GM18909 (cell line): ENCODE measurements around the gene TXNRD2.
"Not testable (repeated sequence)": the region's sequence is repeated elsewhere in the genome, so short reads cannot be mapped to it uniquely, and the experiment has no call there.

Experiments
- ATAC-seq: cut with Tn5 transposase; IDR thresholded peaks from one replicate; pipeline ENCODE4 v1.9.1; 2021; ENCODE audit warnings: mild to moderate bottlenecking; ENCODE audit not compliant: unreplicated experiment, poor library complexity

TXNRD2 gene

DNA sequence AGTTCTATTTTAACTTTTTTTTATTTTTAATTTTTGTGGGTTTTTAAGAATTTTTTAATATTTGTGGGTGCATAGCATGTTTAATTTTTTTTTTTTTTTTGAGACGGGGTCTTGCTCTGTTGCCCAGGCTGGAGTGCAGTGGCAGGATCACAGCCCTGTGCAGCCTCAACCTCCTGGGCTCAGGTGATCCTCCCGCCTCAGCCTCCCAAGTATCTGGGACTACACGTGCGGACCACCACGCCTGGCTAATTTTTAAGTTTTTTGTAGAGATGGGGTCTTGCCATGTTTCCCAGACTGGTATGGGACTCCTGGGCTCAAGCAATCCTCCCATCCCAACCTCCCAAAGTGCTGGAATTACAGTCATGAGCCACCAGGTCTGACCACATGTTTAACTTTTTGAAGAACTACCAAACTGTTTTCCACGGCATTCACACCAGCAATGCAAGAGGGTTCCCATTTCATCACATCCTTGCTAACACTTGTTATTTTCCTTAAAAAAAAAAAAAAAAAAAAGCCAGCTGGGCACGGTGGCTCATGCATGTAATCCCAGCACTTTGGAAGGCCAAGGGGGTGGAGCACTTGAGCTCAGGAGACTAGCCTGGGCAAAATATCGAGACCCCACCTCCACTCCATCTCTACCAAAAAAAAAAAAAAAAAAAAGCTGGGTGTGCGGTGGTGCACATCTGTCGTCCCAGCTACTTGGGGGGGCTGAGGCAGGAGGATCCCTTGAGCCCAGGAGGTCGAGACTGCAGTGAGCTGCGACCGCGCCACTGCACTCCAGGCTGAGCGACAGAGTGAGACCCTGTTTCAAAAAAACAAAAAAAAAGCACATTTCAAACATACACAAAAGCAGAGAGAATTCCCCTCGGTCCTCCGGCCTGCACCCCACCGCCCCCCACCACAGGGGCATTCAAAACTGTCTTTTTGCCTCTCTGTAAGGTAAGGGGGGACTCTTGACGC, 16.7 kb upstream of the TXNRD2 start:
- no peak for ATAC-seq

DNA sequence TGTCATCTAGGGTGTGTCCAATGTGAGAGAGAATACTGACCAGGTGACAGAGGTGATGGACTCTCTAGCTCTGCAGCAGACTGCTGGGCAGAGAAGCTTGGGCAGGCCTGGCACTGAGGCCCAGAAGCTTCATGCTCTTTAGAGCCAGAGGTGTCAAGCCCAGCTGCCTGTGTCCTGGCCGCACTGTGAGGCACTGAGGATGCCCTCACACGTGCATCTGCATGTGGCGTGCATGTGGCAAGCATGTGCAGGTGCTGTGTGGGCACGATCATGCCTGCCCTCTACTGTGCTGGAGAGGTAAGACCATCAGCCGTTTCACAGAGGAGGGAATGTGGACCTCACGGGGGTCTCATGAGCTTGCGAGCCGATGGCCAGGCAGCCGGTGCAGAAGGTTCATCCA, 15.8 kb upstream of the TXNRD2 start:
- no peak for ATAC-seq

DNA sequence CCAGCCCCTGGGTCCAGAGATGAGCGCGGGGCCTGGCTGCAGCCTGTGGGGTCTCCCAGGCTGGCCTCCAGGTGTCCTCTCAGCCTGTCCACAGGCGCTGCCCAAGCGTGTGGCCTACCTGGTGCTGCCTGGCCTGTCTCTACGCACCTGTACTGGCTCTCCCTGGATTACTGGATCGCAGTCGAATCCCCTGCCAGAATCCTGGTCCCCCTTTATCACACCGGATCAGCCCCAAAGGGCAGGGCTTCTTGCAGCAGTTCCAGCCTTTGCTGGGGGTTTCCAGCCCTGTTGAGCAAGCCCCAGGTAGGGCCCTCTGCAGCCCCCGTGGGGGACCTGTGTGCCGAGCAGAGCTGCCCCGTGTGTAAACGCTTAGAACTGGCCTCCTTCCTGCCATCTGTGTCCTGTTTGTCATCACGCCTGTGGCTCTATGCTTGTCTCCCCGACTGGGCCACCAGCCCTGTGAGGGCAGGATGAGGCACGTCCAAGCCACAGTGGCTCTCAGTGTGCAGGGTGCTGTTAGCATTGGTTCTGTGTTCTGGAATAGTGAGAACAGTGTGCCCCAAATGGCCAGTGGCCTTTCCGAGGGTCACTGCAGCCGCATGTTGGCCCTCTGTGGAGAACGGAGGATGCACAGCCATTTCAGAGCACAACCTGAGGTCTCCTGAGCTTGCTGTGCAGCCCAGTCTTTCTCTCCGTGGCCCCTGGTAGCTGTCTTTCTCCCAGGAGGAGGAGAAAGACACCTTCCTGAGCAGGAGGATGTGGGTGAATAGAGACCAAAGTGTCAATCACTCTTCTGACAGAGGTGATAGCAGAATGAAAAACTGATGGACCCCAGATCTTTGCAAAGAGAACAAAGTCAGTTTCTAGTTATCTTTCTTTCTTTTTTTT, 13.9 kb upstream of the TXNRD2 start:
- no peak for ATAC-seq

DNA sequence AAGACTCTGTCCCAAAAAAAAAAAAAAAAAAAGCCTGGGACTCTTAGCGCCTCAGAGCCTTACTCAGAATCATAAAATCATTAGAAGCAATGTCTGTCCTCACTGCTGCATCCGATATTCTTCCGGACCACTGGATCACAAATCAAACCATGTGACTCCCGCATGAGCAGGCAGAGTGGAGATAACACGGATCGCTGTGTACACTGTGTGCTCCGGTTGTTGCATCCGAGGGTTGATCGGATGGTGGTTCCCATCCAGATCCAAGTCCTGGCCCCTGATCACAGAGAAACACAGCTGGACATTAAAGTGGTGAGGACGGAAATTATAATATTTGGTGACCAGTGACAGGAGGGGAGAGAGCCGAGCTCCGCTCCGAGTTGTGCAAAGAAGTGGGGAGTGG, 9.7 kb upstream of the TXNRD2 start:
- no peak for ATAC-seq

- no peak for ATAC-seq
Observed at GRCh38 chr22:19948057-19948760, 6.6 kb upstream of the TXNRD2 start.

DNA sequence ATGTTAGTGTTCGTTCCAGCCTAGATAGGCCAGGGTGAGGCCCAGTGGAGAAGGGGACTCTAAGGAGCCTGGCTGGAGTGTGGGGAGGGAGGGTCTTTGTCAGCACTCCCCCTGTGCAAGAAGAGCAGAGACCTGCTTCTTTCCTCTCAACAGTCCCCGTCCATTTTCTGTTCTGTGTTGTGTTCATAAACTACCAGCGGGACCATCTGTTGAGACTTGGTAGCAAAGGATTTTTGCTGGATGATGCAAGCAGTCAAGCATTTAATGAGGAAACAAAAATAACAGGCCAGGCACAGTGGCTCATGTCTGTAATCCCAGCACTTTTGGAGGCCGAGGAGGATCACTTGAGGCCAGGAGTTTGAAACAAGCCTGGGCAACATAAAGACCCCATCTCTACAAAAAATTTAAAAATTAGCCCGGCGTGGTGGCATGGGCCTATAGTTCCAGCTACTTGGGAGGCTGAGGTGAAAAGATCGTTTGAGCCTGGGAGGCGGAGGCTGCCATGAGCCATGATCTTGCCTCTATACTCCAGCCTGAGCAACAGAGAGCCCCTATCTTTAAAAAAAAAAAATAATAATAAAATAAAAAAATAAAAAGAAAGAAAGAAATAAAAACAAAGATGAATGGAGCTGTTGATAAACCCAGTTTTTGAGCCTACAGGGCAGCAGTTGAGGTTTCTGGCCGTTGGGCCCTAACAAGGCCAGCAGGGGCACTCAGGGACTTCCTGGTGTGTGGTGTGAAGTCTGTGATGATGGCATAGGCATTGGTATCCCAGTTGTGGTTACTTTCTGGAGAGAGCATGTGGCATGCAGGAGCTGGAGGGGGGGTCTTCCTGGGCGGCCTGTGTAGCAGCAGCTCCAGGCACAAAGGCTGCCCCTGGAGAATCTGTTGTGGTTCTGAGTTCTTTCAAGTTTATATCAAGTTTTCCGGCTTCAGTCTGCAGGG, 1.7 kb upstream of the TXNRD2 start:
- ATAC-seq = no peak

- ATAC-seq = no peak
Observed at GRCh38 chr22:19942157-19943081, 801 bp upstream of the TXNRD2 start.

- peak; percentile 12 for ATAC-seq
Observed at GRCh38 chr22:19940536-19941364, 868 bp downstream of the TXNRD2 start.

DNA sequence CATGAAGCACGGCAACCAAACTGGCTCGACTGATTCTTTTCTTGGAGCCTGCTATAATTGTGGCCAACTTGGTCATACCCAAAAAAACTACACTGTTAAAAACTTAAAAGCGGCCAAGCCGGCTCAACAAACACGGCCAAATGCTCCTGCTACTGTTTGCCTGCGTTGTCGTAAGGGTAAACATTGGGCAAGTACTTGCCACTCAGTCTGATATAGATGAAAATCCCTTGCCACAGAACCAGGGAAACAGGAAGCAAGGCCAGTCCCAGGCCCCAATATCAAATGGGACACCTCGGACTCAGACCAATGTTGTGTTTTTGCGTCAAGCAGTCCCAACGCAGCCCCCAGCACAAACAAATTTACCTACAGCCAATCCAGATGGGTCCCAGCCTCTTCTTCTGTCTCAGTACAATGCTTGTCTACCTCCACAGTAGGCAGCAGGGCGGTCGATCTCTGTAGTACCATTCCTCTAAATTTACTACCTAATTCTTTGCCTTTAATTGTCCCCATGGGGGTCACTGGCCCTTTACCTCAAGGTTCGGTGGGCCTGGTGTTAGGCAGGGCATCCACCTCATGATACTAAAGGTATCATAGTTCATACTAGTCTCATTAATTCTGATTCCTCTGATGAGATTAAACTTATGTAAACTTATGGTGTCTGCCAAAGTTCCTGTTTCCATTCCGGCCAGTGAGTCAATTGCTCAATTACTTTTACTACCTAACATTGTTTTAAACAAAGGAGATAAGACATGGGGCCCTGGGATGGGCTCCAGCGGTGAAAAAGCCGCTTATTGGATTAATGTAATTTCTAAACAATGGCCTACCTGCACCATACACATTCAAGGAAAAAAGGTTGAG, 3.8 kb downstream of the TXNRD2 start:
- ATAC-seq = no peak

DNA sequence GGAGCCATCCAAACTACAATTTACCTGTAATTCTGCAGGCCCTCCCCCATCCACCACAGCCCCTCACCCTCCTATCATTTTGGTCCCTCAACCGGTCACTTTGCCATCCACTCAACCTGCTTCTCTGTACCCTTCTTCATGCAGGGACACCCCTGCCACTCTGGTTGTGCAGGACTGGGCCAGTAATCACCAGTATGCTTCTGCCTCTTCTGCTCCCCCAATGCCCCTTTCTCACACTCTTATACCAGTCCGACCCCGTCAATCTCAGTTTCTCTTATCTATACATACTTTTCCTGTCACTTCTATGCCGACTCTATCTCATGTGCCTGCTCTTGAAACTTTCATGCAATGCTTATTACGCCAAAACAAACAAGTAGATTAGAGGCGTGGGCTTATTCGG, 5.1 kb downstream of the TXNRD2 start:
- ATAC-seq = no peak

DNA sequence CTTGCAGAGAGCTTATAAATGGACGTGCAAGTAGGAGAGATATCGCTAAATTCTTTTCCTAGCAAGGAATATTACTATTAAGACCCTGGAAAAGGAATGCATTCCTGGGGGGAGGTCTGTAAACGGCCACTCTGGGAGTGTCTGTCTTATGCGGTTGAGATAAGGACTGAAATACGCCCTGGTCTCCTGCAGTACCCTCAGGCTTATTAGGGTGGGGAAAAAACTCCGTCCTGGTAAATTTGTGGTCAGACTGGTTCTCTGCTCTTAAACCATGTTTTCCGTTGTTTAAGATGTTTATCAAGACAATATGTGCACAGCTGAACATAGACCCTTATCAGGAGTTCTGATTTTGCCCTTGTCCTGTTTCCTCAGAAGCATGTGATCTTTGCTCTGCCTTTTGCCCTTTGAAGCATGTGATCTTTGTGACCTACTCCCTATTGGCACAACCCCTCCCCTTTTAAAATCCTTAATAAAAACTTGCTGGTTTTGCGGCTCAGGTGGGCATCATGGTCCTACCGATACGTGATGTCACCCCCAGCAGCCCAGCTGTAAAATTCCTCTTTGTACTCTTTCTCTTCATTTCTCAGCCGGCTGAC, 6.4 kb downstream of the TXNRD2 start:
- not testable (repeated sequence) for ATAC-seq

DNA sequence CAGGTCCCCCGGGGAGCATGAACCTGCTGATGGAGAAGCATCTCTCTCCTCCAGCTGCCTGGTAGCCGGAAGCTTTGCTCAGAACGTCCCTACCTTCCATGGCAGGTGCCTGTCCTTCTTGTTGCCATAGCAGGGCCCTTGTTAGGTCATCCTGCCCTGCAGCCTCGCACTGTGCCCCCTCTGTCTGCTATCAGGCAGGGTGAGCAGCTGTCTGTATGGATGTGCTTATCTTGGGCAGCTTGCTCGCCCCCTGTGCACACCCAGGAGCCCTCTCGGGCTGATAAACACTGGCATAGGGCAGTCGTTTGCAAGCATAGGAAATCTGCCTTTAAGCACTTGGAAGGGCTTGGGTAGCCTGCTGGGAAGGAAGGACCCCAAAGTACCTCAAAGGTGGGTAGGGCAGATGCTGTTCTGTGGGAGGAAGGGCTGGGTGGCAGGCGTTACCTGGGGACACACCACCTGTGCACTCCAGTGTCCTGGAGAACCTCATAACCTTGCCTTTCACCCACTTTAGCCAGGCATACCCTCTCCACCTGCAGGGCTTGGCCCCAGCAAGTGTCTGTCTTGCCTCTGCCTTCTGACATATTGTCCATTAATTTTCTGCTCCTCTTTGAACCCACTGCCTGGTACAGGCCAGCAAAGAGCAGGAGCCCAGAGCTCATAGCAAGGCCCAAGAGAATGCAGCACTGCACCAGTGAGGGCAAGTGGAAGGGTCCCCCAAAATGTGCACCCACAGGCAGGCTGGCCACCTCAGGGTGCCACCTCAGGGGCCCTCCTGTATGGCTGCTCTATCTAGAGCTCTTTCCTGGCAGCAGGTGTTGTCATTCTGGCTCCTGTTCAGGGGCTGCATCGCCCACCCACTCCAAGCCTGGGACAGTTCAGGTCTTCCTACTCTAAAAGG, 8.0 kb downstream of the TXNRD2 start:
- ATAC-seq = no peak

DNA sequence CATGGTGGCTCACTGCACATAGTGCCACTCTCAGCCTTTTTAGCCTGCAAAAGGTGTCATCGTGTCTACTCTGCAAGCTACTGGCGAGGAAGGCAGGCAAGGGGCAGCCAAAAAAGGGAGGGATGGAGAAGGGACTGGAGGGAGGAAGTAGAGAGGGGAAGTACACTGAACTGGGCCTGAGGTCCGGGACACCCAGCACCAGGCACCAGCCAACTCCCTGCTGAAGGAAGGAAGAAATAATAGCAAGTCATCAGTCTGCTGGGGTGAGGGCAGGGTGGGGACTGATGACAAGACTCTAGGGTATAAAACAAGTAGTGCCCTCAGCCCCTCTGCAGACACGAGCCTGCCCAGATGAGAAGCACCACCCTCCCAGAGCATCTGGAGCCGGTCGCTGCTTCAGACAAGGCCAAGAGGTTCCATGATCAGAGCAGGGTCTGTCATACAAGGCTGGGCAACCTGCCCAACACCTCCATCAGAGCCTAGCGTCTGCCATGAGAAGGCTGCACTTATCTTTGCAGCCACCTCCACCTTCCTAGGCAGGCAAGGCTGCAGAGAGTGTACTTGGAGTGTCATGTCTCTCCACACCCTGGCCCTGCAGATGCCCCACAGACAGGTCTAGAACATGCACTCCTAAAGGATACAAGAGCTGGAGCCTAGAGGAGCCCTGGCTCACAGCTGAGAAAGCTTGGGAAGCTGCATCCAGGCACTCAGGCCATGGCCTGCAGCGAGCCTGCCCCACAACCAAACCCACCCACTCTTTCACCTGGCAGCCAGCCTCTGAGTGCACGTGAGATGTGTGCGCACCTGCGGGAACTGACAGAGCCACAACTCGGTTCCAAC, 9.0 kb downstream of the TXNRD2 start:
- ATAC-seq = no peak

DNA sequence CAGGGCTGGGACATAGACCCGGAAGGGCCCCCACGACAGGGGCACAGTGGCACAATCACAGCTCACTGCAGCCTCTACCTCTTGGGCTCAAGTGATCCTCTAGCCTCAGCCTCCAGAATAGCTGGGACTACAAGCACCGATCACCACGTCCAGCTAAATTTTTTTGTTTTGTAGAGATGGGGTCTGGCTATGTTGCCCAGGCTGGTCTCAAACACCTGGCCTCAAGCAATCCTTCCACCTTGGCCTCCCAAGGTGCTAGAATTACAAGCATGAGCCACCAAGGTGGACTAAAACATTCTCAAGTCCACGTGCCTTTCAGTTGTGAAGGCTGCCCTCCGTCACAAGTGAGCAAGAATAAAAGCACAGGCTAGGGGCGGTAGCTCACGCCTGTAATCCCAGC, 10.1 kb downstream of the TXNRD2 start:
- no peak for ATAC-seq
